ENCODE results near the gene LRRC7.

The LRRC7 gene

GRCh38 chr1:70033266-70033873 is 465.6 kb downstream of the LRRC7 start:
- DNase-seq (ENCODE audit: low read depth), result peak; percentile 22
- H3K4me3 ChIP-seq (ENCODE audit: low read depth, low read length), result no peak overlapping the region
- TF ChIP-seq, protein P1, sequence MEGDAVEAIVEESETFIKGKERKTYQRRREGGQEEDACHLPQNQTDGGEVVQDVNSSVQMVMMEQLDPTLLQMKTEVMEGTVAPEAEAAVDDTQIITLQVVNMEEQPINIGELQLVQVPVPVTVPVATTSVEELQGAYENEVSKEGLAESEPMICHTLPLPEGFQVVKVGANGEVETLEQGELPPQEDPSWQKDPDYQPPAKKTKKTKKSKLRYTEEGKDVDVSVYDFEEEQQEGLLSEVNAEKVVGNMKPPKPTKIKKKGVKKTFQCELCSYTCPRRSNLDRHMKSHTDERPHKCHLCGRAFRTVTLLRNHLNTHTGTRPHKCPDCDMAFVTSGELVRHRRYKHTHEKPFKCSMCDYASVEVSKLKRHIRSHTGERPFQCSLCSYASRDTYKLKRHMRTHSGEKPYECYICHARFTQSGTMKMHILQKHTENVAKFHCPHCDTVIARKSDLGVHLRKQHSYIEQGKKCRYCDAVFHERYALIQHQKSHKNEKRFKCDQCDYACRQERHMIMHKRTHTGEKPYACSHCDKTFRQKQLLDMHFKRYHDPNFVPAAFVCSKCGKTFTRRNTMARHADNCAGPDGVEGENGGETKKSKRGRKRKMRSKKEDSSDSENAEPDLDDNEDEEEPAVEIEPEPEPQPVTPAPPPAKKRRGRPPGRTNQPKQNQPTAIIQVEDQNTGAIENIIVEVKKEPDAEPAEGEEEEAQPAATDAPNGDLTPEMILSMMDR (IDR thresholded peaks at IDR 0.05; ENCODE audit: low read depth, low read length, missing control alignments), result no peak

DNA sequence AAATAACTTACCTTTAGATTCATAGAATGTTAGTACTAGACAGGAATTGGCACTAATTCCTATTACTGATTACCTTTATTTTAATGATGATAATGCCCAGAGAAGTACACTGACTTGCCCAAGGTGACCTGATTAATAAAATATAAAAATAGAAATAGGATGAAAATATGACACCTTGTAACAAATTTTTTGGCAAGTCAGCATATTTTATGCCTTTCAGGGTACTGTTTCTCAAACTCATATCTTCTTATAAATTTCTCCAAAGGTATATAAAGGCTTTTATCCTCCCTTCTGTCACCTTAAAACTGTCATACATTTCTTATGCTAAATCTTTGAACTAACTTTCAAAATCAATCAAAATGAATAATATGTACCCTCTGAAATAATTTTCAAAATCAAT is 466.2 kb downstream of the LRRC7 start:
- H3K4me3 ChIP-seq (ENCODE audit: low read depth, low read length), result no peak overlapping the region
- no peak for DNase-seq (ENCODE audit: low read depth)
- TF ChIP-seq, protein P1 (IDR thresholded peaks at IDR 0.05; ENCODE audit: low read depth, low read length, missing control alignments), result no peak

DNA sequence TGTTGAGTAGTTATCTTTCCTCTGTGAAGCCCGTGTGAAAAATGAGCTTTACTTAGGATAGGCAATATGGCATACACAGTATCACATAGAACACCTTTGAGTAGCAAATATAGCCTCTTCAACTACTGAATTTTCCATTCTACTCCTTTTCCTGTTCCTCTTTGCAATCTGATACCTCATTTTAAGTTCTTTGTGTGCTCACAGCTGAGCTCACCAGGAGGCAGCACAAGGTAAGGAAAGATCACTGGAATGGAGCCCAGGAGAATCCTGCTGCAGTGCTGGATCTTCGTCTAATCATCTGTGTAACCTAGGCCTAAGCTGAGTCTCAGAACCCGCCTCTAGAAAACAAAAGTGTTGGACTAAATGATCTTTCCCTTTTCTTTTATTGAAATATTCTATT is 466.7 kb downstream of the LRRC7 start:
- TF ChIP-seq, protein P1 (IDR thresholded peaks at IDR 0.05; ENCODE audit: low read depth, low read length, missing control alignments), result no peak
- no peak overlapping the region for H3K4me3 ChIP-seq (ENCODE audit: low read depth, low read length)
- DNase-seq (ENCODE audit: low read depth), result no peak

GRCh38 chr1:70038025-70038424 is 470.3 kb downstream of the LRRC7 start:
- TF ChIP-seq, protein P1 (IDR thresholded peaks at IDR 0.05; ENCODE audit: low read depth, low read length, missing control alignments), result no peak
- no peak overlapping the region for H3K4me3 ChIP-seq (ENCODE audit: low read depth, low read length)
- DNase-seq (ENCODE audit: low read depth), result no peak

DNA sequence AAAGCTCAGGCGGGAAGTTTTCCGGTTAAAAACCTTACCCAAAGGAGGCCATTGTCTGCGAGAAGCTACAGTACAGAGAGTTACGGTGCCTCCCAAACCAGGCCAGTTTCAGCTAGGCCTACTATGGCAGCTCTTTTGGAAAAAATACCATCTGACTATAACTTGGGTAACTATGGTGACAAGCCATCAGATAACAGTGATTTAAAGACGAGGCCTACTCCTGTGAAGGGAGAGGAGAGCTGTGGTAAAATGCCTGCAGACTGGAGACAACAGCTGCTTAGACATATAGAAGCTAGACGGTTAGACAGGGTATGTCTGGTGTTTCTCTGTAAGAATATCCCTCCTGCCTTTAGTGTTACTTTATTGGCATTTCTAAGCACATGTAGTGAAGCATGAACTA is 471.8 kb downstream of the LRRC7 start:
- no peak overlapping the region for H3K4me3 ChIP-seq (ENCODE audit: low read depth, low read length)
- DNase-seq (ENCODE audit: low read depth), result no peak
- TF ChIP-seq, protein P1 (IDR thresholded peaks at IDR 0.05; ENCODE audit: low read depth, low read length, missing control alignments), result no peak

DNA sequence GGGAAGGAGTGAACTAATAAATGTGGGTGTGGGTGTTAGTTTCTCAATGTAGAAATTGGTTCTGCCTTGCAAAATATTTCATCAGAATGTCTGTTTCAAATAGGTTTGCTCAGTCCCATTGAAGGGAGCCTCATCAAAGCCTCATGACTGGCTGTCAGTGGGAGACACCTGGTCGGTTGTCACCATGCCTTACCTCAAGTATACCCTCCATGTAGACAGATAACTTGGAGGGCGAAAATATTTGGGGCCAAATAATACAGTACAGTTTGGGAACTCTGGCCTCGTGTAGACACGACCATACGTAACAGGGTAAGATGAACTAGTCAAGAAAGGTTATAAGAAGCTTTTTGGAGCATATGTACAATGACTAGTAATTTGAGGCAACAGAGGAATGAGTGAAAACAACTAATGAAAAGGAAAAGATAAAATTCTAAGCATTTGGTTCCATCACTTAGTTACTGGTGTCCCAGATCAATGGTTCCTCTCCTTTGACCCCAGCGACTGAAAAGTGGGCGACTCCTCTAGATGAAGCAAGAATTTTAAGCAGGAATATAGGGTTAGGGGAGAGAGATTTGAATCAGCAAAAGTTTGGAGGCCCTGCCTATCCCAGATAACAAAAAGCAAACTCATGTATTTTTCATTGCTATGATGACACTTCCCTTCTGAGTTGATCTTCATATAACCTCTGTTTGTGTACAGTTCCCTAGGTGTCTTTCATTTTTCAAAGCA is 473.8 kb downstream of the LRRC7 start:
- TF ChIP-seq, protein P1 (IDR thresholded peaks at IDR 0.05; ENCODE audit: low read depth, low read length, missing control alignments), result no peak
- DNase-seq (ENCODE audit: low read depth), result no peak

More for the DNA sequence above, 473.8 kb downstream of the LRRC7 start:
- no peak overlapping the region for H3K4me3 ChIP-seq (ENCODE audit: low read depth, low read length)
